HG03060 (cell line): ENCODE results near the gene OR2T34.
"Not testable (repeated sequence)": the region's sequence is repeated elsewhere in the genome, so short reads cannot be mapped to it uniquely, and the experiment has no call there.

Experiments used
- ATAC-seq: cut with Tn5 transposase; IDR thresholded peaks from one replicate; pipeline ENCODE4 v1.9.1; 2021; ENCODE audit warnings: low read depth, moderate number of reproducible peaks; ENCODE audit not compliant: unreplicated experiment

OR2T34 gene

GRCh38 chr1:248565530-248566373 is 8.8 kb downstream of the OR2T34 start:
- ATAC-seq, result not testable (repeated sequence)

- not testable (repeated sequence) for ATAC-seq
Measured at GRCh38 chr1:248562672-248563071, 11.9 kb downstream of the OR2T34 start, which contains the start of gene OR2T29. TSS of gene OR2T29 (minus strand) at chr1:248562772. CDS start at chr1:248559491, 3,281 bp downstream.

- ATAC-seq, result not testable (repeated sequence)
Measured at GRCh38 chr1:248551027-248551426, 23.5 kb downstream of the OR2T34 start.

GRCh38 chr1:248547383-248547782 is 27.2 kb downstream of the OR2T34 start:
- not testable (repeated sequence) for ATAC-seq

DNA sequence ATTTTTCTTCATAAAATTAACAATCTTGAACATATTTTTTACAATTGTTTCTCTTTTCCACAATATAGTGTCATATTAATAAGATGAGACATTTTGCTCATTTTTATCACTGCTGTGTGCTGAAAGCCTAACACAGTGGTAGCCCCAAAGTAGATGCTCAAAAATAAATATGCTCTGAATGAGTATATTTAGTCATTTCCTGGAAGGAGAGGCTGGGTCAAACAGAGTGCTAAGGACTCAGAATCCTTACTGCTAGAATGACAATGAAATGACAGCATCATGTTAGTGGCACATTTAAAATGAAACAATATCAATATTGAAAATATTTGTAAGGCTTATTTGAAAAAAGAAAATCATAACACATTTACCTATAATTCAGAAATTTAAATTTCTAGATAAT is 37.1 kb downstream of the OR2T34 start:
- not testable (repeated sequence) for ATAC-seq
